Measurements from ENCODE around the gene CENPK. TPM values are rescaled to one million over a fixed set of nuclear protein-coding genes. Genes with fewer than 3 reads are reported as not detected.

CENPK gene
- total RNA-seq, 1 experiment from 2014 or later: 31.3 TPM

Other genes with a start within 250 kb of the CENPK start
- 16.5 and 18.9 TPM in 2 replicates for gene ADAMTS6, start 81.2 kb downstream of the CENPK start, total RNA-seq (2014; rRNA removed; shearing (Covaris generic))
- 21.5 and 29.0 TPM in 2 replicates for gene PPWD1, start 128 bp upstream of the CENPK start, total RNA-seq (2014; rRNA removed; shearing (Covaris generic))
- 6.3 and 13.0 TPM in 2 replicates for gene TRIM23, start 61.2 kb upstream of the CENPK start, total RNA-seq (2014; rRNA removed; shearing (Covaris generic))
- gene SHLD3, start 61.9 kb upstream of the CENPK start, total RNA-seq (2014; rRNA removed; shearing (Covaris generic)): 5.6 and 7.9 TPM in 2 replicates
- 27.8 and 39.3 TPM in 2 replicates for gene TRAPPC13, start 61.9 kb upstream of the CENPK start, total RNA-seq (2014; rRNA removed; shearing (Covaris generic))
- gene SGTB, start 158.9 kb upstream of the CENPK start, total RNA-seq (2014; rRNA removed; shearing (Covaris generic)): 3.3 and 5.1 TPM in 2 replicates
- 12.3 and 27.9 TPM in 2 replicates for gene NLN, start 159.0 kb upstream of the CENPK start, total RNA-seq (2014; rRNA removed; shearing (Covaris generic))